GM18909 (cell line): ENCODE measurements around the gene TMEM272.
A peak's percentile ranks its signal among the peaks of the same experiment; 100 is the strongest.

ENCODE experiments used
- ATAC-seq: cut with Tn5 transposase; IDR thresholded peaks from one replicate; pipeline ENCODE4 v1.9.1; 2021; ENCODE audit warnings: mild to moderate bottlenecking; ENCODE audit not compliant: unreplicated experiment, poor library complexity

Gene TMEM272

DNA sequence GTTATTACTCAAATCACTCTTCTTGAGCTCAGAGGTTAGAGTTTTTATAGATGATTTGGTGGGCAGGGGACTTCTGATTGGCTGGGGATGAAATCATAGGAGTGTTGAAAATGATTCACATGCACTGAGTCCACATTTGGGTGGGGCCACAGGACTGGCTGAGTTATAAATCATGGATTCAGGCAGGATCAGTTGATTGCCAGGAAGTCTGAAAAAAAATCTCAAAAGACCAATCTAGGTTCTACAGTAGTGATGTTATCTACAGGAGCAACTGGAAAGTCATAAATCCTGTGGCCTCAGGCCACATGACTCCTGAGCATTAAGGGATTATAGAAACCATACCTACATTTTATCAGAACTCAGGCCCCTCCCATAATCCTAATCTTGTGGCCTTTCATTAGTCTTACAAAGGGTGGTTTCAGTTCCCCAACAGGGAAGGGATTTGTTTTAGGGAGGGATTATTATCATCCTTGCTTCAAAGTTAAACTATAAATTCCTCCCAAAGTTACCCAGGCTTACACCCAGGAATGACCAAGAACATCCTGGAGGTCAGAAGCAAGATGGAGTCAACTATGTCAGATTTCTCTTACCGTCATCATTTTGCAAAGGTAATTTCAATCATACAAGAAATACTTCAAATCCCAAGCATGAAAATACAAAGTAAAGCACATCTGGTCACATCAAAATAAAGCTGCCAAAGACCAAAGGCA is 11.2 kb upstream of the TMEM272 start:
- ATAC-seq = no peak

DNA sequence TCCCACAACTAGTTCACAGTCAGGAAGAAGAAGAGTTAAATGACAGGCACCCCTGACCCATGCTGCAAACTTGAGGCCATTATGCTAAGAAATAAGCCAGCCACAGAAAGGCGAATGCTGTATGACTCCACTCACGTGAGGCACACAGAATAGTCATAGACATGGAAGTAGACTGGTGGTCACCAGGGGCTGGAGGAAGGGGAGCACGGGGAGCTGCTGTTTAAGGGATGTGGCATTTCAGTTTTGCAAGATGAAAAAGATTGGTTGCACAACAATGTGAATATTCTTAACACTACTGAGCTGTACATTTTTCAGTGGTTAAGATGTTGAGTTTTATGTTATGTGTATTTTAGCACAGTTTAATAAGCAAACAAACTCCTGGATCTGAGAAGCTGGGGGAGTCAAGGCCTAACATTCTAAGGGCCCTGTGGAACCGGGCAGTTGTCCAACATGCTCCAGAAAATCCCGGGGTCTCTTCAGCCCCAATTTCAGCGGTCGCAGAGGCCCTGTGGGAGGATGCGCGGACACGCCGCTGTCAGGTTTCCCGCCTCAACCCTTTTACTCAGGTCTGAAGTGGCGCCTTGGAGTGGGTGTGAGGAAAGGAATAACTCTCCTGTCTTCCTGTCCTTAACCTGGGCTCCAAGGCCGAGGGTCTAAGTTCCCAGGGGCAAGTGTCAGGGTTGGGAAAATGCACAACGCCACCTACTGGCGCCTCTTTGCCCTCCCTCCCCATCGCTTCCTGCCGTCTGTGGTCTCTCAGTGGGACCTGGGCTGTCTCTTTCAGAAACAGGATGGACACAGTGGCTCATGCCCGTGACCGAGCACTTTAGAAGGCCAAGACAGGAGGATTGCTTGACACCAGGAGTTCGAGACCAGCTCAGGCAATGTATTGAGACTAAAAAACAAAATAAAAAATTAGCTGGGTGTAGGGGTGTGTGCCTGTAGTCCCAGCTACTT is 4.4 kb upstream of the TMEM272 start:
- no peak for ATAC-seq

DNA sequence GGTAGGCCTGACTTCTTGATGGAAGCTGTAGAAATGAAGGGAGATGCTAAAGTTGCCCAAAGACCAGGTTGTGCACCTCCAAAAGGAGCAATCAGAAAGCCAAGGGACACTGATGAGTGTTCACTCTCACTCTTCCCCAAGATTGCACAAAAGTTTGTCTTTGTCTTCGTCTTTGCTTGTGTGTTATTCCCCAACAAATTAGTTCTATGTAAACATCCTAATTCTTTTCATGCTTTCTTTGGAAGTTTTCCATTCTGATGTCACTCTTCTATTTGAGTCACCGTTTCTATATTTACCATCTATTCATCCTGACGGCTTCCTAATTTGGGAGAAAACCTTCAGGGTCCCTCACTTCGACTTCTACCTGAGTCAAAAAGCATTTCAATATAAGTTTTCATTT is 3.7 kb upstream of the TMEM272 start:
- ATAC-seq = no peak

- ATAC-seq = no peak
Measured at GRCh38 chr13:51846756-51847155, 1.8 kb upstream of the TMEM272 start.

- no peak for ATAC-seq
Measured at GRCh38 chr13:51845574-51846318, 769 bp upstream of the TMEM272 start.

DNA sequence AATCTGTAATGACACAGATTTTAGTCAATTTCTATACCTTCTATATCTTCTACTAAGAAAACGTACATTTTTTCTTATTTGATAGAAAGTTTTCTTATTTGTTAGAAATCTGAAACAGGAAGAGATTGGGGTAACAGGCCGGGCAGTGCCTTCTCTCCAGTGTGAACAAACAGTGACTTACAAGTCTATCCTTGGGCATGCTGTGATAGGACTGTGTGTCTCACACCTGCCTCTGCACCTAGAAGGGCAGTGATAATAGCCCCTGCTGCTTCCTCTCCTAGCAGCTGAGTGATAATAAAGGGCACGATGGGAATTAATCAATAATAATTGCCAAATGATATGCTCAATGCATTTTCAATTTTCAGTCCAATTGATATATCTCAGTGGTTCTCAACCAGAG is 1.4 kb downstream of the TMEM272 start:
- ATAC-seq = no peak

DNA sequence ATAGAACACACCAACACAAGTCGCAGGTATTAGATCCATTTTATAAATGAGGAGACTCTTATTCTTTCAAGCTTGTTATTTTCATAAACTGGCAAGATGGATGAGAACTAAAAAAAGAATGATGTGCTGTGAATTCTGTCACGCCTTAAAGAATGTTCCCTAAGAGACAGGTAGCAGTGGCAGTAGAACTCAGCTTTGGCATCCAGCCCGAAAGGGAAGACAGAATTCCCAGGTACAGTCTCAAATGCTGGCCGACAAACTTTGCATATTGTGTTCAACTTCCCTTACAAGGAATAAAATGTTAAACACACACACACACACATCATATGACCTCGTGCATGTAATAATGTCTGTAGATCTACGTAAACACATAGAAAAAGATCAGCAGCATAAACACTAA is 3.2 kb downstream of the TMEM272 start:
- ATAC-seq = no peak

DNA sequence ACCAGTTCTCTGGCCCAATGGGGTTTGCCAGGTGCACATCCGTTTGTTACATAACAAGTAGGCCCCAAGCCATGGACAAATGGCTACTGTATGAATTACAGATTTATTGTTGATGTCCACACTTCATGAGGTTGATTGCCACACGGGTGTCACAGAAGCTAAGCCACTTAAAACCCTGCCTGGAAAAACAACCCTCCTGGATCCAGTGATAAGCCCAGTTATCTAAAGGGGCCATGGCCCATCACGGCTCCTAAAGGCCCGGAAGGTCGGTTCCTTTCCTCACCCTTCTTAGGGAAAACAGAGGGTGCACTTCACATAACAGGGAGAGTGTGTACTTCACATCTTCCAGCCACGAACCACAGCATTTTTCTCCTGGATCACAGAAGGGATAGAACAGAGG is 4.1 kb downstream of the TMEM272 start:
- no peak for ATAC-seq

GRCh38 chr13:51839711-51840540 is 5.1 kb downstream of the TMEM272 start:
- no peak for ATAC-seq

GRCh38 chr13:51838240-51838846 is 6.6 kb downstream of the TMEM272 start:
- ATAC-seq = no peak

GRCh38 chr13:51837016-51837415 is 8.0 kb downstream of the TMEM272 start:
- ATAC-seq = no peak

DNA sequence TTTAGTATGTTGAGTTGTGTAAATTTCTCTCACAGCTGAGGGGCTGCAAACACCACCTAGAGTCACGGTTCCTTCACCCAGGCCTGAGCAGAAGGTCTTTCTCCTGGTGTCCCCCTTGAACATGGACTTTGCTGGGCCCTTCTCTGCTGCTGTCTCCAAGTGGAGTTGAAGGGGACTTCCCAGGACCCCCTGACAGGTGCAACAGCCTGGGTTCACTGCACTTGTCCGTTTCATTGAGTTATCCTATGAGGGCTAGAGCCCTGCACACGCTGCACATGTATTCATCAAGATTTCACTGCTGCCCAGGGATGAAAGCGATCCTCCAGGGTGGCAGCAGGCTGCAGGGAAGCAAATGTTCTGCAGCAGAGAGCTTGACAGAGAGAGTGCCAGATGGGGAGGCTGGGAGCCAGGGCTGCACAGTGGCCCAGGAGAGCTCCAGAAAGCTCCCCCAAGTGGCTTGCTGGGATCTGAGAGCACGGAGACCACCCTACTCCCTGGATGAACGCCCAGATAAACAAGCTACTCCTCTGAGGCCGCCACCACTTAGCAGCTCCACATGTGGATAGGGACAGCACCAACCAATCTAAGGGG is 10.3 kb downstream of the TMEM272 start:
- no peak for ATAC-seq

- ATAC-seq = no peak
Measured at GRCh38 chr13:51833980-51834379, 11.0 kb downstream of the TMEM272 start.

GRCh38 chr13:51832471-51833152 is 12.4 kb downstream of the TMEM272 start:
- peak; percentile 79 for ATAC-seq

GRCh38 chr13:51831519-51831918 is 13.5 kb downstream of the TMEM272 start:
- ATAC-seq = no peak

DNA sequence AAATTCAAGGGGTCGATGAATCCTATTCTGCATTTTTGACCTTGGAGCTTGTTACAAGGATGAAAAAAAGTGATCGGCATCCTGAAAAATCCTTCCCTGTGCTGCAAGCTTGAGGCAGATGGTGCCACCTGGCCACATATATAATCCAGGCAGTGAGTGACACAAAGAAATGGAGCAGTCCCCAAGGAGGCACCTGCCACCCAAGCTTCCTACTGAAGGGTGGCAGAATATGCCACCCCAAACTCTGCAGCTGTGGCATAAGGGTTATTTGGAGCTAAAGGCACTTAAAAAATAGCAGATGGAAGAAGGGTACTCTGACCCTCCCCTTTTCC is 15.4 kb downstream of the TMEM272 start:
- ATAC-seq = no peak

DNA sequence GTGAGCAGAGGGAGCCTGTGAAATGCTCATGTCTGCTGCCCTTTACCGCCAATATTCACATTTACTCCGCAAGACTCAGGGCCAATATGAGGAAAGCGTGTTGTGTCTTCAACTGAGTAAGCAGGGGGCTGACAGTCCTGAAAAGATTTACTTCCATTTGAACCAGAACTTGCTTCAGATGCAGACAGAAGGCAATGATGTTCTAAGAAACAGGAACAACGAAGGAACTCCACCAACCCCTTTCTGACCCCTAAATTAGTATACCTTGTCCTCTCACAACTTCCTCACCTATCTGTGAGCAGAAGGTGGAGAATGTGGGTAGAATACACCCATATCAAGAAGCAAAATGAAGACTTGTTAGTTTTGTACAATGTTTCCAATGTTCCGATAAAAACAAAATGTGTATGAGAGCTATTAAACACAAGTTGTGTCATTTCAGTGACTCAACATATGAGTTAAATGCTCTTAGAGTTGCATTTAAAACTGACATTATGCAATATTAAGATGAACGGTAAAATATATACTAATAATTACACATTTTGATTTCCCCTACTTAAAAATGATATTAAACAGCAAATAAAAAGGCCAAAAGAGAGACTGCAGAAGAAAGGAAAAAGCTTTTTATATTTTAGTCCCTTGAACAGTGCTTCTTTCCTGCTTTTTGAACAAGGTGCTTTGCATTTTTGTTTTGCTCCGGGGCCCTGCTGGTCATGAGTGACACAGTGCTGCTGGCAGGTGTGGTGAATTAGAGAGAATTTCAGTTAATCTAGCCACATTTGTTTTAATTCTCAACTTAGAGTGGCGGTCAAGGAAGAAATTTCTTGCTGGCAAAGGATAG is 16.0 kb downstream of the TMEM272 start:
- ATAC-seq = no peak

DNA sequence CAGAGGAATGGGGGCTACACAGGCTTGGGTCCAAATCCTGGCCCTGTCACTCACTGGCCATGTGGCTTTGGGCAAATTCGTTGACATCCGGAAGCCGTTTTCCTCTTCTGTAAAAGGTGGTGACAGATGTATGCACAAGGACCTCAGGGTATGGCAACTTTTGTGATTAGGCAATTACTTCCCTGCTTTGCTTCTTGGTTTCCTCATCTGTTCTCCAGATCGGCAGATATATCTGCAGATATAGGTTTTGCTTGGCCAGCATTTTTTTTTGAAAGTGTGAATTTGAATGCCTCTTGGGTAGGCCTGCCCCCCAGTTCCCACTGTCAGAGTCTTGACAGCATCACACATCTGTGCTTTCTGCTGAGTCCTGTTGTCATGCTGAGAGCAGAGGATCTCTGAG is 17.7 kb downstream of the TMEM272 start:
- ATAC-seq = no peak
